HG03135 (cell line): ENCODE measurements around the gene CD8B2.
"Not testable (repeated sequence)": the region's sequence is repeated elsewhere in the genome, so short reads cannot be mapped to it uniquely, and the experiment has no call there.

Source experiments
- ATAC-seq: cut with Tn5 transposase; IDR thresholded peaks from one replicate; pipeline ENCODE4 v1.9.1; 2021; ENCODE audit warnings: mild to moderate bottlenecking, moderate library complexity; ENCODE audit not compliant: unreplicated experiment

The CD8B2 gene

GRCh38 chr2:106511476-106511901 lies 24.3 kb downstream of the CD8B2 start:
- ATAC-seq, result not testable (repeated sequence)

DNA sequence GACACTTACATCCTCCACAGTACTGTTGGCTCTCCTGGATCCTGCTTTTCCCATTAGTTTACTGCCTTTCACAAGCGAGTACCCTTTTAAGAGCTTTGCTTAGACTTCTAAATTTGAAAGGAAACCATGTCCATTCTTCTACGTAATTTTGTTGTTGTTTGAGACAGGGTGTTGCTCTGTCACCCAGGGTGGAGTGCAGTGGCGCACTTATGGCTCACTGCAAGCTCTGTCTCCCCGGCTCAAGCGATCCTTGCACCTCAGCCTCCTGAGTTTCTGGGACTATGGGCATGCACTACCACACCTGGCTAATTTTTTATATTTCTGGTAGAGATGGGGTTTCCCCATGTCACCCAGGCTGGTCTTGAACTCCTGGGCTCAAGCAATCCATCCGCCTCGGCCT lies 24.8 kb downstream of the CD8B2 start:
- not testable (repeated sequence) for ATAC-seq

DNA sequence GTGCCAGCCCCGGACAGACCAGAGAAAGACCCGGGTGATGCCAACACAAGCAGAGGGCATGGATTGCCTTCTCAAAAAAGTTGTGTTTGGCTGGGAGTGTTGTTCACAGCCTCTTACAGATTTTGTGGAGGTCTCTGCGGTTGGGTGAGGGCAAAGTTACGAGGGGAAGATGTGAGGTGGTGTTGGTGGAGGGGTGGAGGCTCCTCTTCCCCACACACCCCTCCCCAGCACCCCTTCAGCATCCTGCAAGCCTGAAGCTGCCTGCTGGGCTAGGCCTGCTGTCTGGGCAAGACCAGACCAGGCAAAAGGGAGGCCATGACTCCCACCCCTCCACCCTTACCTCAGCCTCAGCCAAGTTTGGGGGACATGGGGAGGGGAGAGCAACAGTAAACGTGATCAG lies 26.2 kb downstream of the CD8B2 start:
- ATAC-seq, result not testable (repeated sequence)

GRCh38 chr2:106514827-106515226 lies 27.7 kb downstream of the CD8B2 start:
- not testable (repeated sequence) for ATAC-seq

DNA sequence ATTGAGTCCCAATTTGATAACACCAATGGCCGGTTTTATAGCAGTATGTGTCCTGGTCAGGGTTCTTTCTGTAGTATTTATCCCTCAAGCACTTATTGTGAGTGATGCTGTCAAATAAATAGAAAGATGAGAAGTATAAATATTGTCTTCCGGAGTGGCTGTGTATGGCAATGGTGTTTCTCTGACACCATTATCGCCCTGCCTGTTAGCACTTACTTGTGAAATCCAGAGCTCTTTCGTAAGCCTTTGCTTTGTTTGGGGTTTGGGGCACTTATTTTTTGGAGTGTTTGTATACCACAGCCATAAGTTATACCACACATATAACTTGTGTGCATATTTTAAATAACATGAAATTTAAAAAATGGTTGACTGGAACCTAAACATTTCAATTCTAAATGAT lies 29.3 kb downstream of the CD8B2 start:
- no peak for ATAC-seq

GRCh38 chr2:106516864-106517263 lies 29.7 kb downstream of the CD8B2 start:
- no peak for ATAC-seq

DNA sequence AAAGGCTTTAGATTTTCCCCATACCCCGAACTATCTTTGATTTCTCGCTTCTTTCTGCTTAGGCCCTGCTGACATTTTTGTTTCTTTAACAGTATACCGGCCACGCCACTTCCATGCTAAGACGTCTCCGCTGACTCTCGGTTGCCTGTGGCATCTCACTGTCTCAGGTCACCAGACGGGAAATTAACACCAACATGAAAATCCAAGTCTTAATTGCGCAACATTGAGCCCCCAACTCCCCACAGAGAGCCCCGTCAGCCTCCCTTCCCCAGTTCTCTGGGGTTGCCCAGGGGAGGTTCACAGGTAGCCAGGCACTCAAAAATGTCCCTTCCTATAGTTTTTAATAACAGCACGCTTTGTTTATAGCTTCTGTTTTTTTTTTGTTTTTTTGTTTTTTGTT lies 30.2 kb downstream of the CD8B2 start:
- no peak for ATAC-seq

DNA sequence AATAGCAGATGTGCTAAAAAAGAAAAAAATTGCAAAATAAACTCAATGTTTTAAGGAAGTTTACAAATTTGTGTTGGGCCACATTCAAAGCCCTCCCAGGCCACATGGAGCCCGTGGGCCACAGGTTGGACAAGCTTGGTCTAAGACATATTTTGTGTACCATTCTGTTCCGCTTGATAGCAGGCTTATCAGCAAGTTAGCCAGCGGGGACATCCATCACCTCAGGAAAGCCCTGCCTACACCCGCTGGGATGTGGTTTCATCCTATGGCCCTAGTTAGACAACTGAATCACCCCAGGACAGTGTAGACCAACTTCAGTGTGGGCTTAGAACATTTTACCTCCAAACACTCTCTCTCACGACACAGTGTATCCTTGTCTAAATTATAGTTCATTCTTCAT lies 32.6 kb downstream of the CD8B2 start:
- ATAC-seq, result no peak

- no peak for ATAC-seq
Observed at GRCh38 chr2:106521016-106521415, 33.9 kb downstream of the CD8B2 start.

- ATAC-seq, result no peak
Observed at GRCh38 chr2:106523976-106524665, 37.0 kb downstream of the CD8B2 start.

DNA sequence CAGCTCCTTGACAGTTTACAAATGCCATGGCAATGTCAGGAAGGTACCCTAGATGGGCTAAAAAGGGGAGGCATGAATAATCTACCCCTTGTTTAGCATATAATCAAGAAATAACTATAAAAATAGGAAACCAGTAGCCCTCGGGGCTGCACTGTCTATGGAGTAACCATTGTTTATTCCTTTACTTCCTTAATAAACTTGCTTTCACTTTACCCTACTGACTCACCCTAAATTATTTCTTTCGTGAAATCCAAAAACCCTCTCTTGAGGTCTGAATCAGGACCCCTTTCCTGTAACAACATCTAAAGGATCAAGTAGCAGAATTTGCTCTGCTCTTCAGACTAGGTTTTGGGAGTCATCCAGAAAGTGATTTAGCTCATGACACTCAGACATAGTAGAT lies 43.7 kb downstream of the CD8B2 start:
- ATAC-seq, result no peak

- no peak for ATAC-seq
Observed at GRCh38 chr2:106531676-106532214, 44.6 kb downstream of the CD8B2 start.

GRCh38 chr2:106532236-106532635 lies 45.1 kb downstream of the CD8B2 start:
- no peak for ATAC-seq

- no peak for ATAC-seq
Observed at GRCh38 chr2:106534471-106534870, 47.3 kb downstream of the CD8B2 start.

DNA sequence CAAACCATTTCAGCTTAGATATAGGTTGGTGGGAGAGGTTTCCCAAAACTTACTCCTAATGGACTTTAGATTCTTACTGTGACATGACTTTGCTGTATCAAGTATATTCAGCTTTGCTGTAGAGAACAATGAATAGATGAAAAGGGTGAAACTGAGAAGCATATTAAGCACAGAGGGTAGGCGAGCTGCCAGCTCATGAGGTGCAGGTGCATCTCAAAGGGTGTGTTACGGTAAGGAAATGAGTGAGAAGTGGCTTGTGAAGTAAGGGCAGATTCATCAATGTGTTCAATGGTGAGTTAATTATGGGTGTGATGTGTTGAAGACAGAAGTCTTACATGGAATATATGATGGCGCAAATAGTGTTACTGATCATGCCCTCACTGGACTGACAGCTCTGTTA lies 49.3 kb downstream of the CD8B2 start:
- no peak for ATAC-seq

- no peak for ATAC-seq
Observed at GRCh38 chr2:106537047-106537446, 49.9 kb downstream of the CD8B2 start.

- ATAC-seq, result no peak
Observed at GRCh38 chr2:106537791-106538191, 50.6 kb downstream of the CD8B2 start.

GRCh38 chr2:106540886-106541285 lies 53.7 kb downstream of the CD8B2 start:
- ATAC-seq, result no peak

- ATAC-seq, result no peak
Observed at GRCh38 chr2:106541333-106541732, 54.2 kb downstream of the CD8B2 start.

- ATAC-seq, result peak; percentile 93
Observed at GRCh38 chr2:106542746-106543359, 55.7 kb downstream of the CD8B2 start.

GRCh38 chr2:106545007-106545406 lies 57.8 kb downstream of the CD8B2 start:
- ATAC-seq, result no peak

GRCh38 chr2:106546391-106546990 lies 59.3 kb downstream of the CD8B2 start:
- ATAC-seq, result no peak
